Pulmonary artery endothelial cell (primary cell): Measurements from ENCODE around the gene EIF4E. TPM values are rescaled to one million over a fixed set of nuclear protein-coding genes. Genes with fewer than 3 reads are reported as not detected.
"Not testable (repeated sequence)": the region's sequence is repeated elsewhere in the genome, so short reads cannot be mapped to it uniquely, and the experiment has no call there.

Experiments
- DNase-seq: peaks from one replicate; pipeline ENCODE4 v3.0.0-alpha.2; 2011; ENCODE audit warnings: low read depth, low spot score
- total RNA-seq: library from RNA; depleted of rRNA; stranded (reverse); fragments of >200 nt; gene quantifications from 2 replicates; pipeline ENCODE4 v1.2.3, GENCODE V29; 2014

Gene EIF4E
- total RNA-seq, 1 donor from 2014 or later, result 218 TPM

DNA sequence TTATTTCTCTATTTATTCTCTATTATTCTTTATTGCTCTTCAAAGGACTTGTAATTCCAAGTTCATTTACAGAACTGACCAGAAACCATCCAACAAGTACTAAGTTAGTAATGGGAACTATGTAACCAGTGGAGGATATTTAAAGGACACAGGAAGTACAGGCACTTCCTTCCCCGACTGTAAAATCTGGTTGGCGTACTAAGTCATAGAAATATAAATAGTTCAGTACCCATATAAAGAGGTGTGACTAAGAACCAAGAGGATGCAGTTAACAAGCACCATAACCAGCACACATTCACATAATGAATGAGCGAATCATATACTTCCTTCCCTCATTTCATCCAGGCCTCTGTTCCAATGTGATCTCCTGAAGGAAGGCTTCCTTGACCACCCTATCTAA lies 3.6 kb upstream of the EIF4E start:
- DNase-seq, result no peak

DNA sequence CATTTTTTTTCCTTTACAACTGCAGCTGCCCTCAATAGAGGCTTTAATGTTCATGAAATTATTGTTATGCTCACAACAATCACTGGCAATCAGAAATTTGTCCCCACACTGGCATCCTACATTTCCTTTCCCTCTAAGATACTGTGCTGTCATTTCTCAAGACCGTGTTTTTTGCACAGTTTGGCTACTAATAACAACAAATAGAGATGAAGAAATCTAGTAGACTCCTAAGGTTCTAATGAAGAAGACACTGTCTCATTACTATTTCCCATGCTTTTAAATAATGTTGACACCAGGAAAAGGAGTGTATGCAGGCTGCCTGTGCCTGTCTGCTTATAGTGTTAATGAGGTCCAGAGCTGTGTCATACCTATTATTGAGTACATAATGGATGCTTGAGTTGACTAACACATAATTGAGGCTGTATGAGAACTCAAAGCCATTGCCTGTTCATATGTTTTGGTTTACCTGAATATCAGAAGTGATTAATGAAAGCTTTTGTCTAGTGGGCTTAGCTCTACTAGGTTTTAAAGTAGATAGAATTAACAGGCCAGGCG lies 1.5 kb upstream of the EIF4E start:
- DNase-seq, result no peak

DNA sequence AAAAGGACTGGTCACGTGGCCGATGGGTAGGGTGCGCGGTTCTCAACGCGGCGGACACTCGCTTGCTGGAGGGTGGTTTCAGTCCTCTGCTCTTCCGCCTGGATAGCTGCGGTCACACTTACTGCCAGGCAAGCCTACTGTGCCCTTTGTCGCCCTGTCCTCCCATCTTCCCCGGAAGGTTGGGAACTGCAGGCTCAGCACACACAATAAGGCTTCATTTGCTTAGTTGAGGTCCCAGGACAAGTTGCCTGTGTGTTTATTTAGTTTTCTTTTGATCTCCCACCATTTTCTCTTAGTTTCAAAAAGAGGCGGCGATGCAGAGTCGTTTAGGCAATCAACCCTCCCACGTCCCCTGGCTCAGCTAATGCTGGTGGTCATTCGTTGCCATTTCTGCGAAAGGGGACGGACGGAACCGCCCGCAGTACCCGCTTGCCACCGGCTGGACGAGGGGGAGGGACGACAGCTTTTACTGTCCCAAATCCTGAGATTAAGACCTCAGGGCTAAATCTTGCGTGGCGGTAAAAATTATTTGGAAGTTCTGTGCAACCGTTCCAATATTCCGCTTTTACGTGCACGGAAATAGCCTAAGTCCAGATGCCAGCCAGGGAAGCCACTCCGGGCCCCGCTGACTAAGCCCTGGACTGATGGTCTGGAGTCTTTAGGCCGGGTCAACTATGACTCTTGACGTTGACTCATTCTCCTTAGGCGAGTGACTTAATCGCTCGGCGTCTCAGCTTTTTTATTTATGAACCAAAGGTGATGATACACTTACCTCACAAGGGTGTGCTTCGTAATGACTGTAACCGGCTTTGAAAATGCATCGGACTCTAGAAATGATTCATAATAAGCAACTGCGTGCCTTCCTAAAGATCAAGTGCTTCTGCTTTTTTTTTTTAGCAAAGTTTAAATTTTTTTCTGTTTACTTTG lies 671 bp upstream of the EIF4E start:
- peak; percentile 79 for DNase-seq

DNA sequence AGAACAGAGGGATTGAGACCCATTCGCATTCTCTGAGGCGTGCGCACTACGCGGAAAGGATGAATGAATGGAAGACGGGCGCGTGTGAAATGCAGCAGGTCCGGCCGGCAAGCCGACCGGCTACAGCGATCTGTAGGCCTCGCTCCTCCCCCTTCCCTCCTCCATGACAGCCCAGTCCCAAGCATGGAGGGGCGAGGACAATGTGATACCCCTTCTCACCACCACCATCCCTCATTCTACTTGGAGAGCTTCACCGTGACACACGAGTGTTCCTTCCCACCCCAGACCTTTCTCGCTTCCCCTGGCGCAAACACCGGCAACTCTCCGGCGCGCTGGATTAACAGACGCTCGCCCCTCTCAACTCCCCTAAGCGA lies 815 bp downstream of the EIF4E start:
- DNase-seq, result peak; percentile 50

DNA sequence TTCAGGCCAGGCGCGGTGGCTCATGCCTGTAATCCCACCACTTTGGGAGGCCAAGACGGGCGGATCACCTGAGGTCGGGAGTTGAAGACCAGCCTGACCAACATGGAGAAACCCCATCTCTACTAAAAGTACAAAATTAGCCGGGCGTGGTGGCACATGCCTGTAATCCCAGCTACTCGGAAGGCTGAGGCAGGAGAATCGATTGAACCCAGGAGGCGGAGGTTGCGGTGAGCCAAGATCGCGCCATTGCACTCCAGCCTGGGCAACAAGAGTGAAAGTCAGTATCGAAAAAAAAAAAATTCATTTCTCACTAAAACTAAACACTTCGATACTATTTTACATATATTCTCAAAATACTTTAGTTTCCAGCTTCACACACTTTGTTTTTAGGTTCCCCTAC lies 2.7 kb downstream of the EIF4E start:
- not testable (repeated sequence) for DNase-seq

DNA sequence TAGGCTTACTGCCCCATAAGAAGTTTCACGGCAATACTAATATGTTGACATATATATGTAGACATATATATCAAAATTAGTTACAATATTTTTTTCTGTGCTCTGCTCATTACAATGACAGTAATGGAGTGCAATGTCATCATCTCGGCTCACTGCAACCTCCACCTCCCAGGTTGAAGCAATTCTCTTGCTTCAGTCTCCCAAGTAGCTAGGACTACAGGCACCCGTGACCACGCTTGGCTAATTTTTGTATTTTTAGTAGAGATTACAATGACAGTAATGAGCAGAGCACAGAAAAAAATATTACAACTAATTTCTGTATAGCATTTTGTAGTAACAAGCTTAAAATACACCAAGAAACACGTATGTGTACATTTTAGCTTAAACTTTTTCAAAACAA lies 7.6 kb downstream of the EIF4E start:
- no peak for DNase-seq

DNA sequence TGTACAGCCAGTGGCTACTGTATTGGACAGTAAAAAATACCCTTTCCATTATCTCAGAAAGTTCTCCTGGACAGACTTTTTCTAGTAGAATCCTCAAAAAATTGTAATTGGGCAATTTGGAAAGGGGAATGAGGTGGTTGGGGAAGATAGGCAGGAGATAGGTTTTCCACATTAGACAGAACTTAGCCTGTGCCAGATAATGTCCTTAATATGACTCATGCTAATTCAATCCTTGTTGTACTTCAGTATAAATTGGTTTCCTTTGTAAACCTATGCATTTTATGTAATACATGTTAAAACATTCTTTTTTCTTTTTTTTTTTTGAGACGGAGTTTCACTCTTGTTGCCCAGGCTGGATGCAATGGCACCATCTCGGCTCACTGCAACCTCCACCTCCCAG lies 8.9 kb downstream of the EIF4E start:
- no peak for DNase-seq

DNA sequence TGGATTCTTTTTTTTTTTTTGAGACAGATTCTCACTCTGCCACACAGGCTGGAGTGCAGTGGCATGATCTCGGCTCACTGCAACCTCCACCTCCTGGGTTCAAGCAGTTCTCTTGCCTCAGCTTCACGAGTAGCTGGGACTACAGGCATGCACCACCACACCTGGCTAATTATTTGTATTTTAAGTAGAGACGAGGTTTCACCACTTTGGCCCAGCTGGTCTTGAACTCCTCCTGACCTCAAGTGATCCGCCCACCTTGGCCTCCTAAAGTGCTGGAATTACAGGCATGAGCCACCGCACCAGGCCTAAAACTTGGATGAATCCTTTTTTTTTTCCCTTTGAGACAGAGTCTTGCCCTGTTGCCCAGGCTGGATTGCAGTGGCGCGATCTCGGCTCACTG lies 18.2 kb downstream of the EIF4E start:
- not testable (repeated sequence) for DNase-seq

DNA sequence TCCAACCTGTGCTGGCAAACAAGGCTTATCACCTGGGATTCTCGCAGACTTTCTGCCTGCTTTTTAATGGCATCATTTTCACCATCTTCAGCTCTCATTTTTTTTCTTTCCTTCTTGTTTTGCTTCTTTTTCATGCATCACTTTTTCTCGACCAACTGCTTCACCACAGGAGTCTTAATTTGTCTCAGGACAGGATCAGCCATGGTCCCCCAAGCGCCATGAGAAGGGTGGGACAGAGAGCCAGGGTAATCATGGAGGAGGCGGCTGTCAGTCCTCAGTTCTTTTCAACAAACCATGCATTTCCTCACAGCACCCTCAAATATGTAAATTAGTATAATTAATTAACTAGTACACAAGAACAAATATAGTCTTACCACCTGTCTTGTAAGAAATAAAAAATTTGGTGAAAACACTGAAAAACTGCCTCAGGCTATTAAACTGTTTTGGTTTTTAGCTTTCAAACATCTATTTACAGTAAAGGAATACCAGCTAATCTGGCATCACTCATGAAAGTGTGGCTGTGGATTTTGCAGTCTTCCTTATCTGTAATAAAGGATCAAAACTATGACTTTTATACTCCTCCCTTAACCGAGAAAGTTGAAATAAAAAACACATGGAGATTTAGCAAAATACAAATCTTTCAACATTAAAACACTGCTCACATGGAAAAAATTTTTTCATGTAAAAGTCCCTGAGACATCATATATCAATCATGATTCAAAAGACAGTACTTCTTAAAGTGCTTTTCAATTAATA lies 19.1 kb downstream of the EIF4E start:
- no peak for DNase-seq

DNA sequence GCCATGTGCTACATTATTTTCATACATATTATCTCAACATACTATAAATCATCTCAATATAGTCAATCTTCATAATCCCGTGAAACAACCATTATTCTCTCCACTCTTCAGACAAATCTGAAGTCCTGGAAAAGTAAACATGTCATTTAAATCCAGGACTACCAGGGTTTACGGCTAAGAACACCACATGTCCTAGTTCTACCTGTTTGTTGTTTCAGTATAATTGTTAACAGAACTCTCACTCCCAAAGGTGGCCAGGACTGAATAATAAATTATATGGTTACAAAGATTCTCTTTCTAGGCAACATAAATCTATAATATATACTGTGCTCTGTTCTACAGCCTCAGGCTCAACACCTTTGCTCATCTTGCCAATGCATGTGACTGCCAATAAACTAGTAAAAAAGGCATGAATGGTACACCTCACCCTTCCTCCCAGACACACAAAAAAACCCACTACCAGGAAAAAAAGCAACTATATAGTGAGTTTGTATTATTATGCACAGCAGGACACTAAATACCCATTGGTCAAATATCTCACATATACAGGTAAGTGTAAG lies 20.1 kb downstream of the EIF4E start:
- DNase-seq, result no peak

DNA sequence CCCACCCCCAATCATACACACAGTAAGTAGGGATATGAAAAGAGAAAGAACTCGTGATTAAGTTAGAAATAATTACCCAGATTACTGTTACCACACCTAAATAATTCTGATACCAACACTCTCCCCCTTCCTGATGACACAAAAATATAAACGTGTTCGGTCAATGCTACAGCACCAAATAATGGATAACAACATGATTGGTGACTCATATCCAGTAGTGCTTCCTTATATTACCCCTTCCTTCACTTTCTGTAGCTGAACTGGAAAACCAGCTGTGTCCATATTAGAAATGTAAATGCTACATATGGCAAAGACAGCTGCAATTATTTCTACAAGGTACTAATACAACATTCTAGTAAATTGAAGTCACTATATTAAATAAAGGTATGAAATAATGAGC lies 20.8 kb downstream of the EIF4E start:
- no peak for DNase-seq

DNA sequence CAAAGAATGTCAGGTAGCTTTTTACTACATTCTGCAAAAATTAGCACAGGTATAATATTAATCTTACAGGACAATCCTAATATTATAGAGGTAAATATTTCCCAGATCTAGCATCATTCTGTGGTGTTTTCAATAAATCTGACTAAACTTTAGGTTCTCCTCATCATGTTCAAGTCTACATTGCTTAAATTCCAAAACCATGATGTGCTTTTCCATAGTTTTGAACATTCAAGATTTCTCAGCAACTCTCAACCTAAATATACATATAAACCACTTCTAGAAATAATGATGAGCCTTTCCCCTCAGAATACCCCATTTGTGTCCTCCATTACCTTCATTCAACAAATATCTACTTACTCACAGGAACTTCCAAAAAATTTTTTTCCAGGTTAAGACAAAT lies 23.1 kb downstream of the EIF4E start:
- no peak for DNase-seq

DNA sequence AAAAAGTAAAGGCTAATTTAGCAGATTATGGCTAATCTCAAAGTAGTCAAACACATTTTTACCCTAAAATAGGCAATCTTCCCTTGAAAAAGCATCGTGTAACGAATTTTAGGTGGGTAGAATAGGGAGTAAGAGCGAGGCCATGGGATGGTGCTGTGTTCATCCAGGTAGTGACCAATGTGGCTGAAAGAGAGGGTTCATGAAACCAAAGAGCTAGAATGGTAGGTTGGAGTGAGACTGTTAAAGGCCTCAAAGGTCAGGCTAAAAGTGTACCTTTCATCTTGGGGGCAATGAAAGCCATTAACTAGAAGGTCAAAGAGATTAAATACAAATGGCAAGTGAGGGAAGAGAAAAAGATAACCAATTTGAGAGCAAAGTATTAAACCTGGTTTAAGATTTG lies 23.6 kb downstream of the EIF4E start:
- DNase-seq, result no peak

DNA sequence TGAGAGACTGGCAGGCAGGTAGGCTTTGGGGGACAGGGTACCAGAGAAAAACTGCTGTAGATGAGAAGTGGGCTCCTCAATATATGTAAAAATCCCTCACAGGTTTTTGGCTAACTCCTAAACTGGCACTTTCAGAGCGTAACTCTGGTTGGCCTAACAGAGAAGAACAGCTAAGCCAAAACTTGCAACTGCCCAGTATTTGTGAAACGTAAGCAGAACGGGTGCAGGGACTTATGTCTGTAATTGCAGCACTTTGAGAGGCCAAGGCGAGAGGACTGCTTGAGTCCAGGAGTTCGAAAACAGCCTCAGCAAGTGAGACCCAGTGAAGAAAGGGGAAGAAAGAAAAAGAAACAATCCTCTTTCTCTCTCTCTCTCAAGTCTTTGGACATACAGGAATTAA lies 25.0 kb downstream of the EIF4E start:
- DNase-seq, result no peak

DNA sequence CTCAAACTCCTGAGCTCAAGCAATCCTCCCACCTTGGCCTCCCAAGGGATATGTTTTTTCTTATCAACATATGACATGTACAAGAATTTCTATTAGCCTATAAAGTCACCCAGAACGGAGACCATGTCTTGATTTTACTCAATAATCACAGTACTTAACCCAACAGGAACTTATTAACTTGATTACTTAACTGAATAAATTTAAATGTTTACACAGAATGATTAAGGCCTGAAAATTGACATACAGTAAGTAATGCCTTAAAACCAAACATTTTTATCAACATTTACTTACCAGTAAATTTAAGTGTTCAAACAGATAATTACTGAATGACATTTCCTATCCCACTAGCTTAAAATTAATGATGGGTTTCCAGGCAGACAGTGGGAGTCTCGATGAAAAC lies 25.4 kb downstream of the EIF4E start:
- no peak for DNase-seq

DNA sequence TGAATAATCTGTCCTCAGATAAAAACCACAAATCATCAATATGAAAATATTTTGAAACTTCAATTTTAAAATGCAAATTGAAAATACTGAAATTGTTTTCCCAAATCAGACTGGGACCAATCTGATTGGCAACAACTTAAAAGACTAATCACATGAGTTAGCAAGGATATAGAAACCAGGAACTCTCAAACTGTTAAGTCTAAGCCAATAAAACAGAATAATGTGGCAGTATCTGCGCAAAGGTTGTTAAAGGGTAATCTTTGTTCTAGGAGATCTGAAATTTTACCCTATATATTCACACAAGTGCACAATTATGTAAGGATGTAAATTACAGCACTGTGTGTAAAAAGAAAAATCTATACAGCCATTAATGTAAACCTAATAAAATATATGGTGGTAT lies 29.7 kb downstream of the EIF4E start:
- no peak for DNase-seq

DNA sequence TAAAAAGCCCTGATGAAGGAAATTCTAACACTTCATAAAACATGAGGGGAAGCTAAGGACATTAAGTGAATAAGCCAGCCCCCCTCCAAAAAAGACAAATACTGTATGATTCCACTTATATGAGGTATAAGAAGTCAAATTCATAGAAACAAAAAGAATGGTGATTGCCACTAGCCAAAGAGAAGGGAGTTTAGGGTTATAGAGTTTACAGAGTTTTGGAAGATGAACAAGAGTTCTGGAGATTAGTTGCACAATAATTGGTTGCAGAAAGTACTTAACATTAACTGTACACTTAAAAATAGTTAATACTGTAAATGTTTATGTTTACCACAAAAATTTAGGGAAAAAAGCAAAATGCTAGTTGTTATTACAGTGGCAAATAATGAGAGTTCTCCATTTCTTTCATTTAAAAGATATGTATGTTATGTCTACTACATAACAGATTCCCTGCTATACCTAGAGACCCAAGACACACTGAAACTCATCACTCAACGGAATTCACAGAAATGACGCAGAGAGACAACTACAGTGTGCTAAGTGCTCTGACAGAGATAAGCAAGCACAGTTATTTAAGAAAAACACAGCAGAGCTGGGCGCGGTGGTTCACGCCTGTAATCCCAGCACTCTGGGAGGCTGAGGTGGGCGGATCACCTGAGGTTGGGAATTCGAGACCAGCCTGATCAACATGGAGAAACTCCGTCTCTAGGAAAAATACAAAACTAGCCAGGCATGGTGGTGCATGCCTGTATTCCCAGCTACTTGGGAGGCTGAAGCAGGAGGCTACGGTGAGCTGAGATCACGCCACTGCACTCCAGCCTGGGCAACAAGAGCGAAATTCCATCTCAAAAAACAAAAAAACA lies 37.2 kb downstream of the EIF4E start:
- no peak for DNase-seq

DNA sequence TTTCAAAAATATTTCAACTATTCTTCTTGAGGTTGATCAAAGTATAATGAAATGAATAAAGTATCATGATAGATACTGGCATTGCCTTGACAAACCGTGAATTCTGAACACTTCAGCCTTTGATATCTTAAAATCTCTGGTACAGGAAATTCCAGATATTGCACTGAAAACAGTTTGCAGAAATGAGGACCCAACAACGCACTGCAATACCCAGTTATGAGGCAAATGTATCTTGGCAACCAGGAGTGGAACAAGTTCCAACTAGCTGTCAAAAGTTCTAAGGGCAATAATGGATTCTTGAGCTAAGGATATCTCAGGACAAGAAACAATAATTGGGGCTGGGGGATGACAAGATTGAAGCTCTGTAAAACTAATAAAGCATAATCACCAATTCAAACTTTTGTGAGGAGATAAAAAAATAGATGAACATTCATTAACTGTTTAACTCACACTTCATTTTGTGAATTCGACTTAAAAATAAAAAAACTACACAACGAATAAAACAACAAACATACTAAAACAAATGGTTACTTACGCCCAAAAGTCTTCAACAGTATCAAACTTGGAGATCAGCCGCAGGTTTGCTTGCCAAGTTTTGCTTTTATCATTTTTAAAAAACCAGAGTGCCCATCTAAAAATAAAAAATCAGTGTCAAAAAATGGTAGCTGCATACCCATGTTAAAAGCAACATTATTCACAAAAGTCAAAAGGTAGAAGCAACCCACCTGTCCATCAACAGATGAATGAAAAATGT lies 38.1 kb downstream of the EIF4E start:
- peak; percentile 36 for DNase-seq

DNA sequence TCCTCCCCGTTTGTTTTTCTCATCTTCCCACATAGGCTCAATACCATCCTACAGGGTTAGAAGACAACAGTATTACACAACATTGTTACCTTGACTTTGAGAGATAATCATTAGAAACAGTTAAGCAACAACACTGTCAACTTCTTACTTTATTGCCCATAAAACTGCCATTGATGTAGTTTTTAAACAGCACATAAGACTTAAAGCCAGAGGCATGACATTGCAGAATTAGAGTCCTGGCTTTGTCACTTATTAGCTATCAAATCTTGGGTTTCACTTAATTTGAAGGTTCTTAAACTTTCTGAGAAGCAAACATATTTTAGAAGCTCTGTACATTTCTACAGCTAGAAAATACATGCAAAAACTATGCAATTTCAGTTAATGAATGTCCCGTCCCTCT lies 41.8 kb downstream of the EIF4E start:
- no peak for DNase-seq

DNA sequence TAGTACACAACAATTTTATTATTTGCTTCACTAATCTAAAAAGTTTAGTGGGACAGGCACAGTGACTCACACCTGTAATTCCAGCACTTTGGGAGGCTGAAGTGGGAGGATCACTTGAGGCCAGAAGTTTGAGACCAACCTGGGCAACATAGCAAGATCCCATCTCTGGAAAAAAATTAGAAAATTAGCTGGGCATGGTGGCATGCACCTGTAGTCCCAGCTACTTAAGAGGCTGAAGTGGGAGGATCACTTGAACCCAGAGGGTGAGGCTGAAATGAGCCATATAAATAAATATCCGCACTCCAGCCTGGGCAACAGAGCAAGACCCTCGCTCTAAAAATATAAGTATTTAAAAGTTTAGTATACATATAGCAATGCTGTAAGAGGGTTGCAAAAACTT lies 42.6 kb downstream of the EIF4E start:
- not testable (repeated sequence) for DNase-seq
